ENCODE data around the gene CCDC3. TPM values are rescaled to one million over a fixed set of nuclear protein-coding genes. Genes with fewer than 3 reads are reported as not detected.

CCDC3 gene
- polyA plus RNA-seq, 2 of the 4 experiments (the other 2 are of a cell fraction), result 0.58 to 0.94 TPM

DNA sequence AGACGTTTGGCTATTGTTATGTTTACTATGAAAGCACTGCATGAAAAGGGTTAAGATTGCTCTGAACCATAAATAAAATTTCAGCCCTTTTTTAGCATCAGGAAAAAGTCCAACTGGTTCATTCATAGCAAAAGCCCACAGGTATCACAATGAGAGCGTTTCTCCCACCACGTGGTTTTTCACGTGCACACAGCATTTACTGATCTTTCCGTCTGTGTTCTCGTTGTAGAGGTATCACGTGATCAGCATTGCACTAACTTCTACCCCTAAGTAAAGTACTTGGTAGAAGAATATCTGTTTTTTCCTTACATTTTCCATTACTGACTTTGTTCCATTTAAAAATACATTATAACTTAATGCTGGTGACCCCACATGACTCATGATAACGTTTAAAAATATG, 17.8 kb upstream of the CCDC3 start:
- ATAC-seq, result no peak
- POLR2A ChIA-PET, result no interaction called here
- 50% methylated on average over 7 of the region's 8 CpGs for WGBS (ENCODE audit: missing lambda C conversion rate)
- Histone ChIP-seq H3K4me1 (no peaks in the 10 kb centered on the region), H3K4me3 (no peak overlapping the region), H3K9me3 (peaks cover 28% of the 10 kb centered on the region), H3K4me2 (no peak overlapping the region), H3K27ac (no peak overlapping the region)
- no peak for FAIRE-seq
- TF ChIP-seq CEBPB (IDR thresholded peaks at IDR 0.05), result no peak
- TF ChIP-seq, protein P1, sequence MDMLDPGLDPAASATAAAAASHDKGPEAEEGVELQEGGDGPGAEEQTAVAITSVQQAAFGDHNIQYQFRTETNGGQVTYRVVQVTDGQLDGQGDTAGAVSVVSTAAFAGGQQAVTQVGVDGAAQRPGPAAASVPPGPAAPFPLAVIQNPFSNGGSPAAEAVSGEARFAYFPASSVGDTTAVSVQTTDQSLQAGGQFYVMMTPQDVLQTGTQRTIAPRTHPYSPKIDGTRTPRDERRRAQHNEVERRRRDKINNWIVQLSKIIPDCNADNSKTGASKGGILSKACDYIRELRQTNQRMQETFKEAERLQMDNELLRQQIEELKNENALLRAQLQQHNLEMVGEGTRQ (IDR thresholded peaks at IDR 0.05), result peak; percentile 47; the same call in 1 of the 2 replicates
- CTCF ChIA-PET, result interaction anchor here (1.2 kb wide), 1 partner anchor 262 kb away, joined by 3 read pairs; no protein-coding TSS in a partner anchor
- DNase-seq (ENCODE audit: low read depth in 1 of 2, low spot score in 1 of 2), result no peak

DNA sequence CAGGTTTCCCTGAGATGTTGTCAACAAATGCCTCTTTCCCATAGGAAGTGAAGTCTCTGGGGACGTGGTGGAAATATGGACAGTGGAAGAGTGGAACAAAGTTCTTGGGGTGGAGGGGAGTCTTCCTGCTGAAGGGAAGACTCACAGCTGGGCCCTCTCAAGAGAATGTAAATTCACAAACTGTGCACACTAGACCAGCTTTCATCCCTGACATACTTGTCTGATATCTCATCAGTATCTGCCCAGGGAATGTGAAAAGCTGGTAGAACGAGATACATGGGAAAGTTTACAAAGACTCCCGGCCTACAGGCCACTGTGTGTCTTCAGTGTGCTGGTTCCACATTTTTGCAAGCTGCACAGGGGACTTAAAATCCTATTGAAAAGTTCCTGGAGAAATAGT, 16.7 kb upstream of the CCDC3 start:
- no peak for TF ChIP-seq SMC3 (IDR thresholded peaks at IDR 0.05)
- TF ChIP-seq MYC (IDR thresholded peaks at IDR 0.05; ENCODE audit: borderline replicate concordance, low read length), result no peak
- no peak for TF ChIP-seq KDM5A (IDR thresholded peaks at IDR 0.05)
- TF ChIP-seq, protein P2, sequence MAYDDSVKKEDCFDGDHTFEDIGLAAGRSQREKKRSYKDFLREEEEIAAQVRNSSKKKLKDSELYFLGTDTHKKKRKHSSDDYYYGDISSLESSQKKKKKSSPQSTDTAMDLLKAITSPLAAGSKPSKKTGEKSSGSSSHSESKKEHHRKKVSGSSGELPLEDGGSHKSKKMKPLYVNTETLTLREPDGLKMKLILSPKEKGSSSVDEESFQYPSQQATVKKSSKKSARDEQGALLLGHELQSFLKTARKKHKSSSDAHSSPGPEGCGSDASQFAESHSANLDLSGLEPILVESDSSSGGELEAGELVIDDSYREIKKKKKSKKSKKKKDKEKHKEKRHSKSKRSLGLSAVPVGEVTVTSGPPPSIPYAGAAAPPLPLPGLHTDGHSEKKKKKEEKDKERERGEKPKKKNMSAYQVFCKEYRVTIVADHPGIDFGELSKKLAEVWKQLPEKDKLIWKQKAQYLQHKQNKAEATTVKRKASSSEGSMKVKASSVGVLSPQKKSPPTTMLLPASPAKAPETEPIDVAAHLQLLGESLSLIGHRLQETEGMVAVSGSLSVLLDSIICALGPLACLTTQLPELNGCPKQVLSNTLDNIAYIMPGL (CRISPR knock-in tag; IDR thresholded peaks at IDR 0.05; ENCODE audit: borderline replicate concordance), result no peak
- TF ChIP-seq, protein P3, sequence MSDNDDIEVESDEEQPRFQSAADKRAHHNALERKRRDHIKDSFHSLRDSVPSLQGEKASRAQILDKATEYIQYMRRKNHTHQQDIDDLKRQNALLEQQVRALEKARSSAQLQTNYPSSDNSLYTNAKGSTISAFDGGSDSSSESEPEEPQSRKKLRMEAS (IDR thresholded peaks at IDR 0.05), result no peak
- no peak for TF ChIP-seq TFCP2L1 (CRISPR knock-in tag; IDR thresholded peaks at IDR 0.05)
- no peak for TF ChIP-seq FOXS1 (CRISPR knock-in tag; IDR thresholded peaks at IDR 0.05)
- no peak for TF ChIP-seq MAZ (IDR thresholded peaks at IDR 0.05; ENCODE audit: borderline replicate concordance, low read depth, low read length)
- TF ChIP-seq RNF2 (IDR thresholded peaks at IDR 0.05; ENCODE audit: borderline replicate concordance, low read depth), result no peak
- TF ChIP-seq HOXB13 (CRISPR knock-in tag; IDR thresholded peaks at IDR 0.05; ENCODE audit: low read depth), result no peak
- TF ChIP-seq, protein P4, sequence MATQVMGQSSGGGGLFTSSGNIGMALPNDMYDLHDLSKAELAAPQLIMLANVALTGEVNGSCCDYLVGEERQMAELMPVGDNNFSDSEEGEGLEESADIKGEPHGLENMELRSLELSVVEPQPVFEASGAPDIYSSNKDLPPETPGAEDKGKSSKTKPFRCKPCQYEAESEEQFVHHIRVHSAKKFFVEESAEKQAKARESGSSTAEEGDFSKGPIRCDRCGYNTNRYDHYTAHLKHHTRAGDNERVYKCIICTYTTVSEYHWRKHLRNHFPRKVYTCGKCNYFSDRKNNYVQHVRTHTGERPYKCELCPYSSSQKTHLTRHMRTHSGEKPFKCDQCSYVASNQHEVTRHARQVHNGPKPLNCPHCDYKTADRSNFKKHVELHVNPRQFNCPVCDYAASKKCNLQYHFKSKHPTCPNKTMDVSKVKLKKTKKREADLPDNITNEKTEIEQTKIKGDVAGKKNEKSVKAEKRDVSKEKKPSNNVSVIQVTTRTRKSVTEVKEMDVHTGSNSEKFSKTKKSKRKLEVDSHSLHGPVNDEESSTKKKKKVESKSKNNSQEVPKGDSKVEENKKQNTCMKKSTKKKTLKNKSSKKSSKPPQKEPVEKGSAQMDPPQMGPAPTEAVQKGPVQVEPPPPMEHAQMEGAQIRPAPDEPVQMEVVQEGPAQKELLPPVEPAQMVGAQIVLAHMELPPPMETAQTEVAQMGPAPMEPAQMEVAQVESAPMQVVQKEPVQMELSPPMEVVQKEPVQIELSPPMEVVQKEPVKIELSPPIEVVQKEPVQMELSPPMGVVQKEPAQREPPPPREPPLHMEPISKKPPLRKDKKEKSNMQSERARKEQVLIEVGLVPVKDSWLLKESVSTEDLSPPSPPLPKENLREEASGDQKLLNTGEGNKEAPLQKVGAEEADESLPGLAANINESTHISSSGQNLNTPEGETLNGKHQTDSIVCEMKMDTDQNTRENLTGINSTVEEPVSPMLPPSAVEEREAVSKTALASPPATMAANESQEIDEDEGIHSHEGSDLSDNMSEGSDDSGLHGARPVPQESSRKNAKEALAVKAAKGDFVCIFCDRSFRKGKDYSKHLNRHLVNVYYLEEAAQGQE (IDR thresholded peaks at IDR 0.05), result no peak
- Histone ChIP-seq H3K4me3 (no peak overlapping the region), H3K4me1 (no peaks in the 10 kb centered on the region), H3K9me3 (peaks cover 17% of the 10 kb centered on the region; the same call in 2 of the 3 replicates), H3K27ac (no peak overlapping the region), H3K4me2 (no peak overlapping the region)
- WGBS (ENCODE audit: missing lambda C conversion rate), result 11% methylated on average over 3 of the region's 3 CpGs
- ChIA-PET POLR2A (no interaction called here), CTCF (interaction anchor here (0.9 kb wide), 1 partner anchor 12 kb away, joined by 3 read pairs; no protein-coding TSS in a partner anchor)
- ATAC-seq (no peak), DNase-seq (ENCODE audit: low read depth in 1 of 2, low spot score in 1 of 2) (no peak), FAIRE-seq (no peak)

DNA sequence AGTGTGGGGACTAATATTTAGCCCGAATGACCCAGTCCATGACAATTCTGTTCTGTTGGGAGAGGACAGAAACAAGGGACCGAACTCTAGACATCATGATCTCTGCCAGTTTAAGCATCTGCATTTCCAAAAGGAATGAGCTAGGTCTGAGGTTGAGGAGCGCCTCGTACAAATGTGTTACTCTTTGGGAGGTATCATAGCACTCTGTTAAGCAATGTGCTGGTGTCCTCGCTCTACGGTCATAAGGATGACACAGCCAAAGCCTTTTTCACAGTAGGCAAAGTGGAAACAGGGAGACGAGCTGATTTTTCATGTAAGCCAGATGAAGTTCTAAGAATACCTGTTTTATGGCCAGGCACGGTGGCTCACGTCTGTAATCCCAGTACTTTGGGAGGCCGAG, 15.4 kb upstream of the CCDC3 start:
- no peaks in the 10 kb centered on the region for H3K4me1 ChIP-seq
- FAIRE-seq (no peak), ATAC-seq (no peak), DNase-seq (ENCODE audit: low read depth in 1 of 2, low spot score in 1 of 2) (no peak)
- H3K4me2 ChIP-seq, result no peak overlapping the region
- 65% methylated on average over 10 of the region's 10 CpGs for WGBS (ENCODE audit: missing lambda C conversion rate)
- no peak overlapping the region for H3K27ac ChIP-seq
- no peak overlapping the region for H3K4me3 ChIP-seq
- ChIA-PET POLR2A (no interaction called here), CTCF (interaction anchor here (0.6 to 1.0 kb wide), 3 partner anchors 8 to 207 kb away, joined by 3 read pairs; no protein-coding TSS in a partner anchor)
- H3K9me3 ChIP-seq, result peaks cover 17% of the 10 kb centered on the region; the same call in 1 of the 3 replicates
- TF ChIP-seq KDM1A (IDR thresholded peaks at IDR 0.05; ENCODE audit: low read depth) (no peak), FOXS1 (CRISPR knock-in tag; IDR thresholded peaks at IDR 0.05) (no peak), PHF8 (IDR thresholded peaks at IDR 0.05; ENCODE audit: borderline replicate concordance, low read depth) (no peak), EP300 (IDR thresholded peaks at IDR 0.05) (no peak), FOSB (CRISPR knock-in tag; IDR thresholded peaks at IDR 0.05) (no peak), TP53 (CRISPR knock-in tag; IDR thresholded peaks at IDR 0.05) (no peak)
- TF ChIP-seq, protein P2 (CRISPR knock-in tag; IDR thresholded peaks at IDR 0.05; ENCODE audit: borderline replicate concordance), result no peak
- TF ChIP-seq, protein P5, sequence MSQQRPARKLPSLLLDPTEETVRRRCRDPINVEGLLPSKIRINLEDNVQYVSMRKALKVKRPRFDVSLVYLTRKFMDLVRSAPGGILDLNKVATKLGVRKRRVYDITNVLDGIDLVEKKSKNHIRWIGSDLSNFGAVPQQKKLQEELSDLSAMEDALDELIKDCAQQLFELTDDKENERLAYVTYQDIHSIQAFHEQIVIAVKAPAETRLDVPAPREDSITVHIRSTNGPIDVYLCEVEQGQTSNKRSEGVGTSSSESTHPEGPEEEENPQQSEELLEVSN (IDR thresholded peaks at IDR 0.05; ENCODE audit: borderline replicate concordance, low read depth), result no peak
- TF ChIP-seq, protein P3 (IDR thresholded peaks at IDR 0.05), result no peak
